Measurements from ENCODE around the gene DOK7. TPM values are rescaled to one million over a fixed set of nuclear protein-coding genes. Genes with fewer than 3 reads are reported as not detected.

The DOK7 gene
- total RNA-seq, 4 donors from 2014 or later: 8.1 to 42.0 (median 13.2) TPM

DNA sequence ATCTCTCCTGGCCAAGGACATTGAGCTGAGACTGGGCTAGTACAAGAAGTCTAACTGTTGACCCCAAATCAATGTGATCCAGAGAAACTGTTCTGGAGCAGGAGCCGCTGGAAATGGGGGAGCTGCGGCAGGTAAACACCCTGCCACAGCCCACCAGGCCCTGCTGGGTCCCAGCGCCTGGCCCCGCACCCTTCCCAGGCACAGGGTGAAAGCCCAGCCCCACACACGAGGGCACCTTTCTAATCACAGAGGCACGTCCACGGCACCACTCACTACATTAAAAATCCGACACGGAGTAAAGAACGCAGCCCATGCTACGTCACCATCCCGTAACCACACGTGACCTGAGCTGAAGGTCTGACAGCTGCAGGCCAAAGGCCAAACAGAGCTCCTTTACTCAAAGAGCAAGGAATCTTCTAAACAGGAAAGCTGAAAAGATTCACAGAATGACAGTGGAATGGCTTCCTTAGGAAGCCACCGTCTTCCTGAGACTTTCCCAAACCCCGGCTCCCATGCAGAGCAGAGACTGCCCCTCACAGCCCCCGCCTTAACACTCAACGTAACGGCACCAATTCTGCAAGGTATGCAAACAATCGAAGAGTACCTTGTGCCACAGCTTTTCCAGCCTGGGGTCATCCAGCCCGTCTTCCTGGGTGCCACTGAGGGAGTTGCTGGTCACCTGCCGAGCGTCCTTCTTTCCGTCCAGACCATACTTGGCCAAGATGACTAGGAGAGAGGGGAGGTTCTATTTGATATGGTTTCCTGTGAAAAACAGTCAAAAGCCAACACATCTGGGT, 56.6 kb downstream of the DOK7 start:
- Histone ChIP-seq H3K27me3 (no peaks in the 10 kb centered on the region), H3K4me1 (no peaks in the 10 kb centered on the region), H3K4me3 (no peak overlapping the region), H3K9me3 (no peaks in the 10 kb centered on the region), H3K27ac (no peak overlapping the region), H3K36me3 (peaks cover 0 to 93% of the 10 kb centered on the region in 2 donors)
- ATAC-seq (no peak), DNase-seq (peak in 1 of 2 donors; percentile 7)
- in situ Hi-C loops (cut with MboI; ENCODE audit: low sequenced_read_pairs in 4 of 4): no loop called here
- intact Hi-C loops (cut with DNase I; ENCODE audit: low total_unique reads): no loop called here
- TF ChIP-seq, protein P1, sequence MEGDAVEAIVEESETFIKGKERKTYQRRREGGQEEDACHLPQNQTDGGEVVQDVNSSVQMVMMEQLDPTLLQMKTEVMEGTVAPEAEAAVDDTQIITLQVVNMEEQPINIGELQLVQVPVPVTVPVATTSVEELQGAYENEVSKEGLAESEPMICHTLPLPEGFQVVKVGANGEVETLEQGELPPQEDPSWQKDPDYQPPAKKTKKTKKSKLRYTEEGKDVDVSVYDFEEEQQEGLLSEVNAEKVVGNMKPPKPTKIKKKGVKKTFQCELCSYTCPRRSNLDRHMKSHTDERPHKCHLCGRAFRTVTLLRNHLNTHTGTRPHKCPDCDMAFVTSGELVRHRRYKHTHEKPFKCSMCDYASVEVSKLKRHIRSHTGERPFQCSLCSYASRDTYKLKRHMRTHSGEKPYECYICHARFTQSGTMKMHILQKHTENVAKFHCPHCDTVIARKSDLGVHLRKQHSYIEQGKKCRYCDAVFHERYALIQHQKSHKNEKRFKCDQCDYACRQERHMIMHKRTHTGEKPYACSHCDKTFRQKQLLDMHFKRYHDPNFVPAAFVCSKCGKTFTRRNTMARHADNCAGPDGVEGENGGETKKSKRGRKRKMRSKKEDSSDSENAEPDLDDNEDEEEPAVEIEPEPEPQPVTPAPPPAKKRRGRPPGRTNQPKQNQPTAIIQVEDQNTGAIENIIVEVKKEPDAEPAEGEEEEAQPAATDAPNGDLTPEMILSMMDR (IDR thresholded peaks at IDR 0.05 in 4 of 5, conservative IDR thresholded peaks at IDR 0.05 in 1 of 5): no peak
- no peak for TF ChIP-seq POLR2A (IDR thresholded peaks at IDR 0.05)

DNA sequence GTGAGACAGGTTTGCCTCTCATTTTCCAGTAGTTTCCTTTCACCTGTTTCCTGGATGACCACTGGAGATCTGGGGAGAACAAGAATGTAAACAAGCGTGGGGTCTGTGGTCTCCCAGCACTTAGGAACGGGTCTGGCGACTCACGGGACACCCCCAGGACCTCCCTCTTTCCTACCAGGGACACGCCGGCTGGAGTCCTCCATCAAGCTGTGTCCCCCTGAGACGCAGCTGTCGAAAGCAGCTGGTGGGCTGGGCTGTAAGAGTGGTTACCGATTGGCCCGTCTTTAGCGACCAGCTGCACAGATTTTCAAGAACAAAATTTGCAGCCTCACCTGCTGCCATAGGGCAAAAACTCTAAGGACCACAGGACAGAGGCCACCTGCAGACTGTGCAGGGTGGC, 57.2 kb downstream of the DOK7 start:
- no peak overlapping the region for H3K27ac ChIP-seq
- H3K27me3 ChIP-seq: no peaks in the 10 kb centered on the region
- intact Hi-C loops (cut with DNase I; ENCODE audit: low total_unique reads) (no loop called here), in situ Hi-C loops (cut with MboI; ENCODE audit: low sequenced_read_pairs in 4 of 4) (no loop called here)
- peaks cover 0 to 92% of the 10 kb centered on the region in 2 donors for H3K36me3 ChIP-seq
- DNase-seq (no peak), ATAC-seq (no peak)
- no peaks in the 10 kb centered on the region for H3K4me1 ChIP-seq
- H3K4me3 ChIP-seq: no peak overlapping the region
- no peaks in the 10 kb centered on the region for H3K9me3 ChIP-seq
- TF ChIP-seq, protein P1 (IDR thresholded peaks at IDR 0.05 in 4 of 5, conservative IDR thresholded peaks at IDR 0.05 in 1 of 5): no peak
- TF ChIP-seq POLR2A (IDR thresholded peaks at IDR 0.05): no peak

DNA sequence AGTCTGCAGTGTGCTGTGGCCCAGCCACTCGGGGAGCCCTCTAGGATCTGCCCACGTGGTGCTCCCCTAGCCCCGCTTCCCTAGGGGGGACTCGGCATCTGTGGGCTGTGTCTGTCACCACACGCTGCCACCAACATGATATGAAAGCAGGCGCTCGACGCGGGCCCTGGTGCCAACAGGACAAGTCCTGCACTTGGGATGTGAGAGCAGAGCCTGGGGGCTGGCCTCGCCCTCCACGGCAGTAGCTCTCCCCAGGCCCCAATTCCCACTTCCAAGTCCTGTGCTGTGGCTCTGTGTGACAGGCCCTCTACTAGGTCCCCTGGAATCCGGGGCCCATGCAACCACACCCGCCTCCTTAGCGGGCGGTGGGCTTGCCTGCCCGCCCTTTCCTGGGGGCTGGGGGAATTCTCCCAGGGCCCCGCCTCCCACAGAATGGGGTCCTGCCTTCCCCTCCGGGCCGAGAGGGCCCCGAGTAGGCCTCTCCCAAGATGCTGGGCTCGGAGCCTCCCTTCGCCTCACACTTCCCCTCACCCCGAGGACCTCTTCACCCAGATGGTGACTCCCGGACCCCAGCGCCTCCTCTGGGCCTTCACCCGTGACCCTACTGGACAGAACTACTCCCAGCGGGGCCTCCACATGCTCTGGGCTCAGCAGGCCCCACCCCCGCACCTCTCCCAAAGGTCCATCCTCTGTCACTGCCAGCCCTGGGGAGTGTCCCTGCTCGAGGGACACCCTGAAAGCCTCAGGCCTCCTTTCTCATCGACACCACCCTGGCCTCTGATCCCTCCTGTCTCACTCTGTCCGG, 57.9 kb downstream of the DOK7 start:
- in situ Hi-C loops (cut with MboI; ENCODE audit: low sequenced_read_pairs in 4 of 4): no loop called here
- no peak for ATAC-seq
- H3K27ac ChIP-seq: no peak overlapping the region
- H3K4me1 ChIP-seq: no peaks in the 10 kb centered on the region
- intact Hi-C loops (cut with DNase I; ENCODE audit: low total_unique reads): no loop called here
- H3K4me3 ChIP-seq: no peak overlapping the region
- H3K36me3 ChIP-seq: peaks cover 0 to 86% of the 10 kb centered on the region in 2 donors
- no peak for DNase-seq
- no peaks in the 10 kb centered on the region for H3K9me3 ChIP-seq
- no peaks in the 10 kb centered on the region for H3K27me3 ChIP-seq
- TF ChIP-seq POLR2A (IDR thresholded peaks at IDR 0.05): no peak
- TF ChIP-seq, protein P1 (IDR thresholded peaks at IDR 0.05 in 4 of 5, conservative IDR thresholded peaks at IDR 0.05 in 1 of 5): no peak

DNA sequence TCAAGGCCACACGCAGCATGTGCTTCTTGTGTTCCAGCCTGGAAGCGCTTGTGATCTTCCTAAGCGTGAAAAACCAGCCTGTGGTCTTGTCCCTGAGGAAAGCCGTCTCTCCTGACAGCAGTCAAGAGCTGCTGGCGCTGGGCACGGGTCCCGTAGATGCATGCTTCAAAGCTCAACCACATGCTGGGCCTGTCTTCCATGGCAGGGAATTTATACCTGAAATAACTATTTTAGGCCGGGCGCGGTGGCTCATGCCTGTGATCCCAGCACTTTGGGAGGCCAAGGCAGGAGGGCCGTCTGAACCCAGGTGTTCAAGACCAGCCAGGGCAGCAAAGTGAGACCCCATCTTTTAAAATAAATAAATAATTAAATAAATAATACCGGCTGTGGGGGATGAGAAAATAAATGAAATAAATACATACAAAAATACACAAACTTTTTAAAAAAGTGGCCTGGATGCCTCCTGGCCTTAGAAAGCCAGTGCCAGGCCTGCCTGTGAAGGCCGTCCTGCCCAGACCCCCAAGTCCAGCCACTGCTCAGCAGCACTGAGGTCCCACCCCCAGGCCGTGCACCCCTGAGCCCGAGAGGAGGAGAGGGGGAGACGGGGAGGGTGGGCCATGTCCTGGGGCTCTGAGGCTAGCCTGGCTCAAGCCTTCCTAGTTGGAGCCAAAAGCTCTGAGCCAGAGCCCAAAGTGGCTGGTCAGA, 58.7 kb downstream of the DOK7 start:
- peaks cover 0 to 79% of the 10 kb centered on the region in 2 donors for H3K36me3 ChIP-seq
- ATAC-seq (no peak), DNase-seq (no peak)
- intact Hi-C loops (cut with DNase I; ENCODE audit: low total_unique reads) (no loop called here), in situ Hi-C loops (cut with MboI; ENCODE audit: low sequenced_read_pairs in 4 of 4) (no loop called here)
- H3K9me3 ChIP-seq: no peaks in the 10 kb centered on the region
- no peak overlapping the region for H3K27ac ChIP-seq
- TF ChIP-seq POLR2A (IDR thresholded peaks at IDR 0.05): no peak
- TF ChIP-seq, protein P1 (IDR thresholded peaks at IDR 0.05 in 4 of 5, conservative IDR thresholded peaks at IDR 0.05 in 1 of 5): no peak
- H3K27me3 ChIP-seq: no peaks in the 10 kb centered on the region
- H3K4me3 ChIP-seq: no peak overlapping the region
- H3K4me1 ChIP-seq: no peaks in the 10 kb centered on the region
